ENCODE data around the gene MPPED1. TPM values are rescaled to one million over a fixed set of nuclear protein-coding genes. Genes with fewer than 3 reads are reported as not detected.

Gene MPPED1
- total RNA-seq, 1 donor from 2014 or later: 2.5 TPM

- DNase-seq (ENCODE audit: low spot score) (no peak), ATAC-seq (peak; percentile 60)
- intact Hi-C loops (cut with DNase I): no loop called here
Measured at GRCh38 chr22:43424666-43425630, 13.1 kb downstream of the MPPED1 start.

- DNase-seq (ENCODE audit: low spot score): no peak
- peak; percentile 19 for ATAC-seq
Measured at GRCh38 chr22:43425976-43426785, 14.4 kb downstream of the MPPED1 start.

GRCh38 chr22:43426816-43427215, 15.0 kb downstream of the MPPED1 start:
- ATAC-seq (no peak), DNase-seq (ENCODE audit: low spot score) (no peak)
- intact Hi-C loops (cut with DNase I): no loop called here

More at GRCh38 chr22:43425976-43426785, 14.4 kb downstream of the MPPED1 start:
- intact Hi-C loops (cut with DNase I): no loop called here

GRCh38 chr22:43427296-43428004, 15.6 kb downstream of the MPPED1 start:
- ATAC-seq: no peak
- no peak for DNase-seq (ENCODE audit: low spot score)
- intact Hi-C loops (cut with DNase I): no loop called here

GRCh38 chr22:43428005-43428485, 16.2 kb downstream of the MPPED1 start:
- no peak for DNase-seq (ENCODE audit: low spot score)
- ATAC-seq: no peak
- intact Hi-C loops (cut with DNase I): no loop called here

- ATAC-seq (no peak), DNase-seq (ENCODE audit: low spot score) (no peak)
- intact Hi-C loops (cut with DNase I): no loop called here
Measured at GRCh38 chr22:43428521-43428920, 16.7 kb downstream of the MPPED1 start.

GRCh38 chr22:43429426-43429825, 17.6 kb downstream of the MPPED1 start:
- intact Hi-C loops (cut with DNase I): no loop called here
- no peak for ATAC-seq

GRCh38 chr22:43431808-43432554, 20.2 kb downstream of the MPPED1 start:
- intact Hi-C loops (cut with DNase I): no loop called here
- ATAC-seq (no peak), DNase-seq (ENCODE audit: low spot score) (no peak)

More at GRCh38 chr22:43429426-43429825, 17.6 kb downstream of the MPPED1 start:
- DNase-seq (ENCODE audit: low spot score): no peak

- intact Hi-C loops (cut with DNase I): no loop called here
- DNase-seq (ENCODE audit: low spot score) (peak; percentile 18), ATAC-seq (no peak)
Measured at GRCh38 chr22:43432883-43433415, 21.1 kb downstream of the MPPED1 start.

- no peak for ATAC-seq
- intact Hi-C loops (cut with DNase I): no loop called here
- DNase-seq (ENCODE audit: low spot score): peak; percentile 34
Measured at GRCh38 chr22:43433451-43434274, 21.8 kb downstream of the MPPED1 start.

- ATAC-seq (no peak), DNase-seq (ENCODE audit: low spot score) (peak; percentile 47)
- intact Hi-C loops (cut with DNase I): no loop called here
Measured at GRCh38 chr22:43434275-43434927, 22.6 kb downstream of the MPPED1 start.

- DNase-seq (ENCODE audit: low spot score) (peak; percentile 50), ATAC-seq (no peak)
- intact Hi-C loops (cut with DNase I): no loop called here
Measured at GRCh38 chr22:43434928-43435311, 23.1 kb downstream of the MPPED1 start.

- intact Hi-C loops (cut with DNase I): no loop called here
- DNase-seq (ENCODE audit: low spot score) (peak; percentile 35), ATAC-seq (no peak)
Measured at GRCh38 chr22:43435851-43436811, 24.3 kb downstream of the MPPED1 start.

GRCh38 chr22:43436868-43437267, 25.1 kb downstream of the MPPED1 start:
- DNase-seq (ENCODE audit: low spot score): no peak
- intact Hi-C loops (cut with DNase I): no loop called here
- ATAC-seq: no peak

- ATAC-seq: no peak
- no peak for DNase-seq (ENCODE audit: low spot score)
- intact Hi-C loops (cut with DNase I): no loop called here
Measured at GRCh38 chr22:43437871-43438475, 26.2 kb downstream of the MPPED1 start.

Data from sciatic nerve (tissue), 2 donors.